Smooth muscle cell (in vitro differentiated cells): ENCODE measurements around the gene TMEM178B. TPM values are rescaled to one million over a fixed set of nuclear protein-coding genes. Genes with fewer than 3 reads are reported as not detected.
"Not testable (repeated sequence)": the region's sequence is repeated elsewhere in the genome, so short reads cannot be mapped to it uniquely, and the experiment has no call there.

Experiments
- DNase-seq: peaks from one replicate; lab custom pipeline; 2025; ENCODE audit not compliant: unreplicated experiment; lab: John Stamatoyannopoulos, UW
- H2AFZ ChIP-seq: fragments of 200-600 bp; sonication (generic); 2 replicates; pipeline ENCODE4 v1.6.0; 2016; ENCODE audit warnings: antibody characterized with exemption, low read depth, mild to moderate bottlenecking
- H3F3A ChIP-seq: fragments of 200-600 bp; sonication (generic); 2 replicates; pipeline ENCODE4 v1.6.0; 2017; ENCODE audit warnings: antibody characterized with exemption, low read depth
- H3K27ac ChIP-seq: fragments of 200-600 bp; sonication (generic); 2 replicates; pipeline ENCODE4 v1.5.1; 2016; ENCODE audit warnings: low read depth, mild to moderate bottlenecking
- H3K27me3 ChIP-seq: fragments of 200-600 bp; sonication (generic); 2 replicates; pipeline ENCODE4 v1.6.1; 2016; ENCODE audit warnings: low read depth, mild to moderate bottlenecking
- H3K36me3 ChIP-seq: fragments of 200-600 bp; sonication (generic); 2 replicates; pipeline ENCODE4 v1.5.1; 2016; ENCODE audit warnings: low read depth
- H3K4me1 ChIP-seq: fragments of 200-600 bp; sonication (generic); 2 replicates; pipeline ENCODE4 v1.5.1; 2016; ENCODE audit warnings: low read depth
- H3K4me2 ChIP-seq: fragments of 200-600 bp; sonication (generic); 2 replicates; pipeline ENCODE4 v1.6.0; 2016; ENCODE audit warnings: mild to moderate bottlenecking
- H3K4me3 ChIP-seq: fragments of 200-600 bp; sonication (generic); 2 replicates; pipeline ENCODE4 v1.5.1; 2016; ENCODE audit warnings: mild to moderate bottlenecking
- H3K79me2 ChIP-seq: fragments of 200-600 bp; sonication (generic); 2 replicates; pipeline ENCODE4 v1.6.0; 2016; ENCODE audit warnings: low read depth, mild to moderate bottlenecking
- H3K9ac ChIP-seq: fragments of 200-600 bp; sonication (generic); 2 replicates; pipeline ENCODE4 v1.6.0; 2016; ENCODE audit warnings: low read depth
- H3K9me3 ChIP-seq: fragments of 200-600 bp; sonication (generic); replicated peaks from 2 replicates; pipeline ENCODE4 v1.5.1; 2016; ENCODE audit warnings: low read depth
- H4K20me1 ChIP-seq: fragments of 200-600 bp; sonication (generic); 2 replicates; pipeline ENCODE4 v1.6.0; 2016; ENCODE audit warnings: low read depth
- WGBS: methylation state at CpG from one replicate; pipeline ENCODE4 v1.1.7; 2016; ENCODE audit warnings: low lambda C conversion rate; 5-methylcytosine and 5-hydroxymethylcytosine counted together
- polyA plus RNA-seq: library from polyadenylated mRNA; unstranded; fragments of >200 nt; fragmentation: Nextera tagmentation; extraction: Ambion mirVana; gene quantifications from 2 replicates; pipeline ENCODE4 v1.2.1, GENCODE V29; 2016
- total RNA-seq: library from RNA; depleted of rRNA; stranded (reverse); fragments of >200 nt; gene quantifications from 2 replicates; pipeline ENCODE4 v1.2.3, GENCODE V29; 2014
- TF ChIP-seq, protein P1 (sequence below): fragments of 200-600 bp; sonication (generic); IDR thresholded peaks from 2 replicates; pipeline ENCODE4 v1.5.1; 2017; ENCODE audit warnings: borderline replicate concordance, mild to moderate bottlenecking, antibody characterized with exemption; ENCODE audit not compliant: insufficient read depth, poor library complexity, severe bottlenecking

The TMEM178B gene
- total and polyA plus RNA-seq, 2 experiments from 2014 or later, result 0.72 TPM; not detected in 1

DNA sequence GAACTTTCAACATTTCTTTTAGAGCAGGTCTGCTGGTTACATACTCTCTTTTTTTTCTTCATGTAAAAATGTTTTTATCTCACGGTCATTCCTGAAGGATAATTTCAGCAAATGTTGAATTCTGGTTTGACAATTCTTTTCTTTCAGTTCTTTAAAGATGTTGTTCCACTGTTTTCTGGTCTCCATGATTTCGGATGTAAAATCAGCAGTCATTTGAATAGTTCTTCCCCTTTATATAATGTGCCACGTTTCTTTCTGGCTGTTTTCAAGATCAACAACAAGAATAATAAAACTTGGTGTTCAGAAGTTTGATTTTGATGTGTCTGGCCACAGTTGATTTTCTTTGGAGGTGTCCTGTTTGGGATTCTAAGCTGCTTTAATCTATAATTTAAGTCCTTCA lies 45.1 kb upstream of the TMEM178B start:
- H3K9ac ChIP-seq, result no peak overlapping the region
- no peaks in the 10 kb centered on the region for H4K20me1 ChIP-seq
- no peaks in the 10 kb centered on the region for H3K27me3 ChIP-seq
- no peak for DNase-seq
- H3K36me3 ChIP-seq, result no peaks in the 10 kb centered on the region
- no peaks in the 10 kb centered on the region for H3K4me1 ChIP-seq
- H2AFZ ChIP-seq, result no peak overlapping the region
- no peak overlapping the region for H3K4me3 ChIP-seq
- no peak overlapping the region for H3K4me2 ChIP-seq
- TF ChIP-seq, protein P1, sequence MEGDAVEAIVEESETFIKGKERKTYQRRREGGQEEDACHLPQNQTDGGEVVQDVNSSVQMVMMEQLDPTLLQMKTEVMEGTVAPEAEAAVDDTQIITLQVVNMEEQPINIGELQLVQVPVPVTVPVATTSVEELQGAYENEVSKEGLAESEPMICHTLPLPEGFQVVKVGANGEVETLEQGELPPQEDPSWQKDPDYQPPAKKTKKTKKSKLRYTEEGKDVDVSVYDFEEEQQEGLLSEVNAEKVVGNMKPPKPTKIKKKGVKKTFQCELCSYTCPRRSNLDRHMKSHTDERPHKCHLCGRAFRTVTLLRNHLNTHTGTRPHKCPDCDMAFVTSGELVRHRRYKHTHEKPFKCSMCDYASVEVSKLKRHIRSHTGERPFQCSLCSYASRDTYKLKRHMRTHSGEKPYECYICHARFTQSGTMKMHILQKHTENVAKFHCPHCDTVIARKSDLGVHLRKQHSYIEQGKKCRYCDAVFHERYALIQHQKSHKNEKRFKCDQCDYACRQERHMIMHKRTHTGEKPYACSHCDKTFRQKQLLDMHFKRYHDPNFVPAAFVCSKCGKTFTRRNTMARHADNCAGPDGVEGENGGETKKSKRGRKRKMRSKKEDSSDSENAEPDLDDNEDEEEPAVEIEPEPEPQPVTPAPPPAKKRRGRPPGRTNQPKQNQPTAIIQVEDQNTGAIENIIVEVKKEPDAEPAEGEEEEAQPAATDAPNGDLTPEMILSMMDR, result no peak
- H3K9me3 ChIP-seq, result no peaks in the 10 kb centered on the region
- H3K27ac ChIP-seq, result no peak overlapping the region
- no peaks in the 10 kb centered on the region for H3K79me2 ChIP-seq
- 81% methylated on average over 3 of the region's 3 CpGs for WGBS
- H3F3A ChIP-seq, result no peaks in the 10 kb centered on the region

GRCh38 chr7:141032539-141033323 lies 41.1 kb upstream of the TMEM178B start:
- 70% methylated on average over 33 of the region's 33 CpGs for WGBS
- not testable (repeated sequence) for H2AFZ ChIP-seq, H3K36me3 ChIP-seq, H3K4me3 ChIP-seq, H4K20me1 ChIP-seq, H3K27ac ChIP-seq, H3K9ac ChIP-seq, H3K27me3 ChIP-seq, H3K4me2 ChIP-seq, H3K79me2 ChIP-seq, H3K9me3 ChIP-seq, DNase-seq, H3F3A ChIP-seq, H3K4me1 ChIP-seq

- not testable (repeated sequence) for H2AFZ ChIP-seq, DNase-seq, H3K27ac ChIP-seq, H3K4me1 ChIP-seq, H3K4me2 ChIP-seq, H3K9me3 ChIP-seq, H3K27me3 ChIP-seq, H3K4me3 ChIP-seq, H3K9ac ChIP-seq, H3F3A ChIP-seq, H3K36me3 ChIP-seq, H4K20me1 ChIP-seq, H3K79me2 ChIP-seq
- 83% methylated on average over 3 of the region's 3 CpGs for WGBS
These were observed 35.8 kb upstream of the TMEM178B start for GRCh38 chr7:141038100-141038499.

GRCh38 chr7:141039376-141039775 lies 34.5 kb upstream of the TMEM178B start:
- WGBS, result 85% methylated on average over 3 of the region's 3 CpGs

More at GRCh38 chr7:141039376-141039775, 34.5 kb upstream of the TMEM178B start:
- Histone ChIP-seq H3K36me3 (no peaks in the 10 kb centered on the region), H3K79me2 (no peaks in the 10 kb centered on the region), H3K4me3 (no peak overlapping the region), H3K9ac (no peak overlapping the region), H3K27ac (no peak overlapping the region), H3K9me3 (no peaks in the 10 kb centered on the region), H3K4me1 (no peaks in the 10 kb centered on the region), H4K20me1 (no peaks in the 10 kb centered on the region), H3K27me3 (no peaks in the 10 kb centered on the region), H2AFZ (no peak overlapping the region), H3K4me2 (no peak overlapping the region), H3F3A (no peaks in the 10 kb centered on the region)
- DNase-seq, result no peak
- TF ChIP-seq, protein P1, result no peak
